ENCODE measurements around the gene QKI. TPM values are rescaled to one million over a fixed set of nuclear protein-coding genes. Genes with fewer than 3 reads are reported as not detected.

Gene QKI
- polyA plus RNA-seq, 1 donor (not counting 4 experiments of a cell fraction or from before 2014, with no cell fraction given) = 53.3 TPM

DNA sequence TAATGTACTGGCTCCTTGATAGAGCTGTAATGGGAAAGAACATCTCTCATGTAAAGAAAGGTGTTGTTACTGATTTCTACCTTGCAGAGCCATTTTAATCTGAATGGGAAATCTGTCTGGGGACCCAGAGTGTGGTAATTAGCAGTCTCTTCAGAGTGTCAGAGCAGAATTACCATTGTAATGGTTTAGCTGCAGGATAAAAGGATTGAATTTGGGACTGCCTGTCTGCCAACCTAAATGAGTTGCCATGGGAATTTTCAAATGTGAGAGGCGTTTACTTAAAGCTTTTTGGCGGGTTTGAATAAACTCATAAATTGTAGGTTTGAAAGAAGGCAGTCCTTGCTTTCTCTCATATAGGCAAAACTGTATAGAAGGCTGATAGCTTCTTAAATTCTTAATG, 128.8 kb downstream of the QKI start:
- DNase-seq (ENCODE audit: low read depth, low spot score) (no peak), FAIRE-seq (no peak)
- H3K4me2 ChIP-seq (ENCODE audit: control insufficient read depth, extremely low read depth, insufficient read depth, low read depth, low read length) = no peak overlapping the region
- no peaks in the 10 kb centered on the region for H3K9me1 ChIP-seq (ENCODE audit: control insufficient read depth, extremely low read depth, insufficient read depth, low read length)
- no peak overlapping the region for H3K9ac ChIP-seq (ENCODE audit: control insufficient read depth, extremely low read depth, insufficient read depth, low read length)
- TF ChIP-seq EZH2 (IDR thresholded peaks at IDR 0.05; ENCODE audit: low read length) = no peak
- TF ChIP-seq, protein P1, sequence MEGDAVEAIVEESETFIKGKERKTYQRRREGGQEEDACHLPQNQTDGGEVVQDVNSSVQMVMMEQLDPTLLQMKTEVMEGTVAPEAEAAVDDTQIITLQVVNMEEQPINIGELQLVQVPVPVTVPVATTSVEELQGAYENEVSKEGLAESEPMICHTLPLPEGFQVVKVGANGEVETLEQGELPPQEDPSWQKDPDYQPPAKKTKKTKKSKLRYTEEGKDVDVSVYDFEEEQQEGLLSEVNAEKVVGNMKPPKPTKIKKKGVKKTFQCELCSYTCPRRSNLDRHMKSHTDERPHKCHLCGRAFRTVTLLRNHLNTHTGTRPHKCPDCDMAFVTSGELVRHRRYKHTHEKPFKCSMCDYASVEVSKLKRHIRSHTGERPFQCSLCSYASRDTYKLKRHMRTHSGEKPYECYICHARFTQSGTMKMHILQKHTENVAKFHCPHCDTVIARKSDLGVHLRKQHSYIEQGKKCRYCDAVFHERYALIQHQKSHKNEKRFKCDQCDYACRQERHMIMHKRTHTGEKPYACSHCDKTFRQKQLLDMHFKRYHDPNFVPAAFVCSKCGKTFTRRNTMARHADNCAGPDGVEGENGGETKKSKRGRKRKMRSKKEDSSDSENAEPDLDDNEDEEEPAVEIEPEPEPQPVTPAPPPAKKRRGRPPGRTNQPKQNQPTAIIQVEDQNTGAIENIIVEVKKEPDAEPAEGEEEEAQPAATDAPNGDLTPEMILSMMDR (optimal IDR thresholded peaks at IDR 0.05 in 1 of 3, IDR thresholded peaks at IDR 0.05 in 1 of 3, conservative IDR thresholded peaks at IDR 0.05 in 1 of 3; ENCODE audit: extremely low read depth in 1 of 3, insufficient read depth in 2 of 3, low read length in 3 of 3) = no peak
- H3K36me3 ChIP-seq (ENCODE audit: control insufficient read depth in 2 of 2, extremely low read depth in 1 of 2, insufficient read depth in 2 of 2, low read length in 2 of 2) = peaks cover 0 to under 1% of the 10 kb centered on the region in 2 experiments
- H3K27ac ChIP-seq (ENCODE audit: control insufficient read depth, insufficient read depth, low read length) = no peak overlapping the region
- no peaks in the 10 kb centered on the region for H3K27me3 ChIP-seq (ENCODE audit: control insufficient read depth, extremely low read depth, insufficient read depth, low read length)
- no peak overlapping the region for H3K4me3 ChIP-seq (ENCODE audit: control insufficient read depth in 2 of 3, extremely low read depth in 1 of 3, insufficient read depth in 2 of 3, low read depth in 1 of 3, low read length in 3 of 3)
- no peaks in the 10 kb centered on the region for H3K9me3 ChIP-seq (ENCODE audit: control insufficient read depth, low read depth, low read length)
- H3K79me2 ChIP-seq (ENCODE audit: control insufficient read depth, insufficient read depth, low read length) = peaks cover 51% of the 10 kb centered on the region
- no peak overlapping the region for H2AFZ ChIP-seq (ENCODE audit: control insufficient read depth, low read length)
- dilution Hi-C loops (cut with MboI; ENCODE audit: extremely low pct_ligation_motif_present, low sequenced_read_pairs) = no loop called here
- no peaks in the 10 kb centered on the region for H4K20me1 ChIP-seq (ENCODE audit: control insufficient read depth, extremely low read depth, insufficient read depth, low read length)
- H3K4me1 ChIP-seq (ENCODE audit: control insufficient read depth, extremely low read depth, insufficient read depth, low read length) = no peaks in the 10 kb centered on the region

DNA sequence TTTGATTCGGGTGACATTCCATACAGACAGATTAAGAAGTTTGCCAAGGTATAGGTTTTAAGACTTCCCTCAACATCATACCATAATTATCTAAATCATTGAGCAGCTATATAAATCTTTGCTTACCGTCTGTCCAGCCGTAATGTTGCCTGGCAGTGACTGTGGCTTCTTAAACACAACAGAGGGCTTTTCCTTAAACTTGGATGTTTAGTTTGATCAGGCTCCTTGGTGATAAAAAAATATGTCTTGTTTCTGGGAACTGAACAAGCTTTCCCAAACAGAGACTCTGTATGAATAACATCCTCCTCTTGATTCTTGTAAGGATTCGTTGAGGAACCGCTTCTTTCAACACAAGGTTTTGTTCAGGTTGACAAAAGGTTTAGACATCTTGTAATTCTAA, 130.9 kb downstream of the QKI start:
- DNase-seq (ENCODE audit: low read depth, low spot score) (no peak), FAIRE-seq (no peak)
- H3K9me3 ChIP-seq (ENCODE audit: control insufficient read depth, low read depth, low read length) = no peaks in the 10 kb centered on the region
- H4K20me1 ChIP-seq (ENCODE audit: control insufficient read depth, extremely low read depth, insufficient read depth, low read length) = no peaks in the 10 kb centered on the region
- H2AFZ ChIP-seq (ENCODE audit: control insufficient read depth, low read length) = no peak overlapping the region
- dilution Hi-C loops (cut with MboI; ENCODE audit: extremely low pct_ligation_motif_present, low sequenced_read_pairs) = no loop called here
- H3K9me1 ChIP-seq (ENCODE audit: control insufficient read depth, extremely low read depth, insufficient read depth, low read length) = no peaks in the 10 kb centered on the region
- H3K4me2 ChIP-seq (ENCODE audit: control insufficient read depth, extremely low read depth, insufficient read depth, low read depth, low read length) = no peak overlapping the region
- no peak overlapping the region for H3K27ac ChIP-seq (ENCODE audit: control insufficient read depth, insufficient read depth, low read length)
- no peaks in the 10 kb centered on the region for H3K27me3 ChIP-seq (ENCODE audit: control insufficient read depth, extremely low read depth, insufficient read depth, low read length)
- H3K4me3 ChIP-seq (ENCODE audit: control insufficient read depth in 2 of 3, extremely low read depth in 1 of 3, insufficient read depth in 2 of 3, low read depth in 1 of 3, low read length in 3 of 3) = no peak overlapping the region
- H3K4me1 ChIP-seq (ENCODE audit: control insufficient read depth, extremely low read depth, insufficient read depth, low read length) = no peaks in the 10 kb centered on the region
- no peak overlapping the region for H3K9ac ChIP-seq (ENCODE audit: control insufficient read depth, extremely low read depth, insufficient read depth, low read length)
- no peaks in the 10 kb centered on the region for H3K36me3 ChIP-seq (ENCODE audit: control insufficient read depth in 2 of 2, extremely low read depth in 1 of 2, insufficient read depth in 2 of 2, low read length in 2 of 2)
- no peak for TF ChIP-seq EZH2 (IDR thresholded peaks at IDR 0.05; ENCODE audit: low read length)
- TF ChIP-seq, protein P1 (optimal IDR thresholded peaks at IDR 0.05 in 1 of 3, IDR thresholded peaks at IDR 0.05 in 1 of 3, conservative IDR thresholded peaks at IDR 0.05 in 1 of 3; ENCODE audit: extremely low read depth in 1 of 3, insufficient read depth in 2 of 3, low read length in 3 of 3) = no peak
- H3K79me2 ChIP-seq (ENCODE audit: control insufficient read depth, insufficient read depth, low read length) = peaks cover 51% of the 10 kb centered on the region

Measured in keratinocyte (primary cell).